Sciatic nerve (tissue), 2 donors: Measurements from ENCODE around the gene SH3RF1. TPM values are rescaled to one million over a fixed set of nuclear protein-coding genes. Genes with fewer than 3 reads are reported as not detected.

Source experiments
- ATAC-seq: fragments of 200-7000 bp; cut with Tn5 transposase; one replicate; pipeline ENCODE4 v1.9.1; 2020; ENCODE audit warnings: mild to moderate bottlenecking, moderate library complexity
- DNase-seq: peaks from one replicate; pipeline ENCODE4 v3.0.0-alpha.2; 2020; ENCODE audit warnings: low spot score
- intact Hi-C: fragments of 100-400 bp; cut with DNase I; formaldehyde crosslinking; loops from one replicate; pipeline ENCODE4 v1.14.2; 2022
- total RNA-seq: library from RNA; stranded (reverse); fragmentation: NEBNext Ultra II Directional; extraction: Animal tissue kit (Norgen Biotek cat#: 25700); gene quantifications from one replicate; pipeline ENCODE4 v1.2.1, GENCODE V29; 2021
- donor health status: DM: no; HTN: no; CAD: no.
- donor health status: DM: no; HTN: no; CAD: no.

Gene SH3RF1
- total RNA-seq, 1 donor from 2014 or later: 15.6 TPM

DNA sequence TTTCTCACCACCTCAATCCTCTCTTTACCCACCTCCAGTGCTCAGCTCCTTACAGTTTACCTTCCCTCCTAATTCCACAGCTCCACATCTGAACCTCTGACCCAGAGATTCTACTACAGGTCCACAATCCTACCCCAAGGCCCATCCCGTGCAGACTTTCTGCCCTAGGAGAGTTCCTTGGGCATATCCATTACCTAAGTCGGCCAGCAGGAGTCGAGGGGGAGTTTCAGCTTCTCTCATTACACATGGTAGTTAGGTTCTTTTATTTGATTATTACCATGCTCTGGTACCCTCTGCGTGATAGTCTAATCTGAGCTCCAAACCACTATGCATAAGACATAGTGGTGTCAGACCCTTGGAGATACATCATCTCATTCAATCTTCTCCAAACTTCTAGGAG lies 117.9 kb downstream of the SH3RF1 start:
- ATAC-seq: no peak
- intact Hi-C loops: no loop called here

DNA sequence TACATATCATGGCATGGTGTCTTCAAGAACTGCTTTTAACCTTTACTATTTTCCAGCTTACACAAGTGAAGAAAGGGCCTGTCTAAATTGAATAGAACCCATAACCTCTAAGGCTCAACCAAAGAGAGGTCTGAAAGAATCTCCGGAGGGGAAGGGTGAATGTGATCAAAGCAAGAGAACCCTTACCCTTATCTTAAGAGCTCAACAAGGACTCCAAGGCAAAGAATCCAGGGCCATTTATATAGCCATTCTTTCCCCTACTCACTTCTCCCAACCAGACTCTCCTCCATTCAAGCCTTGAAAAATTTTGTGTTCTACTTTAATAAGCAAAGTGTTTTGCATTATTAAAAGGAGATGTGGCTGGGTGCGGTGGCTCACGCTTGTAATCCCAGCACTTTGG lies 118.7 kb downstream of the SH3RF1 start:
- ATAC-seq (no peak), DNase-seq (no peak)
- intact Hi-C loops: no loop called here

More for the DNA sequence above, 117.9 kb downstream of the SH3RF1 start:
- no peak for DNase-seq

DNA sequence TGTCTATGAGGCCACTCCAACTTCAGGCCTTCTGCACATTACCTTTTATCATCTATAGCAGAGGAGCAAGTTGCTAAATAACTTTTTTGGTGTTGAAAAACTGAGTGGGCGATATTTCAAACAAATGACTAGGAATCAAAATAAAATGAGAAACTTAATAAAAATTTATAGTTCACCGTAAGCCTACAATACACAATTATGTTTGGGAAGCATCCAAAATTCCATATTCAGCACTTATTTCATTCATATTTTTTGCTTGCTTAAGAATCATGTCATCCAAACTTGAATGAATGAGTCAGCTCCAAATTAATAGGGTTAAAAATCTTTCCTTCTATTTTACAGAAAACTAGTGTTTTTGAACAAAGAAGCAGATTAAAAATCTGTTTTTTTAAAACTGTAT lies 119.1 kb downstream of the SH3RF1 start:
- ATAC-seq: no peak
- intact Hi-C loops: no loop called here
- no peak for DNase-seq

DNA sequence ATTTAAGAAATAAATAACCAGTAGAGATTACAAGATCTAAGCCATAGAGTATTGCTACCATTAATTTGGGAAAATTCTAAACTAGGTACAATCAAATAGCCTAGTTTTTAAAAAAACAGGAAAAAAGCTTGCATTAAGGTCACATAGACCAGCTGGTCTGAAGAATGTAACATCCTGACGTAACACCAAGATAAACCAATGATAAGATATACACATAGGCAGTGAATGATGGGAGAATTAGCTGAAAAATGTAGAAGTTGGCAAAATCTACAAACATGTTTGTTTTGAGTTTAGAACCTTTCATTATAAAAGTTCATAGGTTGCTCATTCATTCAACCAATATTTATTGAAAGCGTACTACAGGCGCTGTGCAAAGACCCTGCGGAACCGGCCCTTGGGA lies 120.0 kb downstream of the SH3RF1 start:
- no peak for DNase-seq
- intact Hi-C loops: no loop called here
- ATAC-seq: no peak

DNA sequence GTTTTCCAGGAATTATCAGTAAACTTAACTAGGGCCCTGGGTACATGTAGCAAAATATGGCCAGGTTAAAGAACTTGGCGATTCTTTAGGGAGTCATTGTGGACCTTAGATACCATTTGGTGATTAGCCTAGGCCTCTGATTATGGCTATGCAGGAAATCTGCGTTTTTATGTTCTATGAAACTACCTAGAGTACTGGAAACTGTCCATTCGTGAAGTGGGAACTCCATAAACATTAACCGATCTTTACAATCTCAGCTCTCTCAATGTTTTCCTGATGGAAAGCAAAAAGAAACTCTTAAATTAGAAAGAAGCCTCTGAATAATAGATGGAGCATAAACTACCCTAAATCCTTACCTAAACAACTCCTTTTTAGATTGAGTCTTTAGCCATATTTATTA lies 121.9 kb downstream of the SH3RF1 start:
- intact Hi-C loops: no loop called here
- DNase-seq (no peak), ATAC-seq (no peak)

DNA sequence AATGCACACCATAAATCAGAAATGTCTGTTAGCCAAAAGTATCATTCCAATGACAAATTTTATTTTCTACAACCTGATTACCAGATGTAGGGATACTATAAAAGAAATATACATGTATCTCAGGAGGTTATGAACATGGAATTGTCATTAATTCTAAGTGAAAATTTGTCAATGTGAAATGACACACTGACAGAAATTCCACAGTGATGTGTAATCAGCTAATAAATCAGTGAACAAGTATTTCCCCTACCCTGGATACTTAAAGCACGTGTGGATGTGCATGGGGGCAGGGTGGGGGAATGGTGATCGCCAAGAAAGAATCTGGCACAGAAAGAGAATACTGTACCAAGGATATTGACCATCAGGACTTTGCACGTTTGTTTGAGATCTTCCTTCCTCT lies 123.6 kb downstream of the SH3RF1 start:
- intact Hi-C loops: no loop called here
- no peak for ATAC-seq

DNA sequence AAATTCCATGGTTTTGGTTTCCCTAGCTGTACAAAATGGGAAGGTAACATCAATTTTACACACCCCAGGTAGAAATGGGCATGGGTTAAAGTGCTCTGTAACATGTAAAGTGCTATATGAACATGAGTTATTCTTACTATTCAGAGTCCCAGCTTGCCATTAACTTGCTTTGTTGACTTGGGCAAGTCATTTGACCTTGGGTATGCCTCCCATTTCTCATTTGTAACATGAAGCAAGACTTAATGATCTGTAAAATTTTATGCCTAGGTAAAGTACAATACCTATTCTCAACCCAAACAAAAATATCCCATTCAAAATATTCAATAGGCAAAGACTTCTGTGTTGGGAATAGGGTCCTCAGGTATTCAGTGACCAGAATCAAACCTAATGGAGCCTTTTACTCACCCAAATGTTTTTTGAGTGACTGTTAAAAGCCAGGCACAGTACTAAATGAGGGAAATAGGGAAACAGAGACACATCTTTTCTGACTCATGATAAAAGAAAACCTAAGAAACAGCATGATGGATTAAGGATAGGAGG lies 126.6 kb downstream of the SH3RF1 start:
- ATAC-seq (no peak), DNase-seq (no peak)
- intact Hi-C loops: no loop called here

More for the DNA sequence above, 123.6 kb downstream of the SH3RF1 start:
- no peak for DNase-seq

DNA sequence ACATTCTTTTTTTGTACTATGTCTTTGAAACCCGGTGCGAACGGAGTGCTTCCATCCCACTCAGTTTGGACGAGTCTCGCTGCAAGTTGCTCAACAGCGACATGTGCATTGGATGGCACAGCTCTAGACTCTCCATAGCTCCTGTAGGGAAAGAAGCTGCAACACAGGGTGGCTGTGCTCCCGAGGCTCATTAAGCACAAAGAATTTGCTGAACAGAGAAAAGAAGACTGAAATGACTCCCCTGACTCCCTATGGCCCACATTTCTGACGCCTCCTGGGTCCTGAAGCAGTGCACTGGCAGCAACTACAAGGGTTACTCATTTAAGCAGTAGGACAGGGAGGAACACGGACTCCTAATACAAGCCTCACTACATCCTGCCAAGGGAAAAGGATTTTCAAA lies 127.4 kb downstream of the SH3RF1 start:
- no peak for DNase-seq
- intact Hi-C loops: no loop called here
- ATAC-seq: no peak

DNA sequence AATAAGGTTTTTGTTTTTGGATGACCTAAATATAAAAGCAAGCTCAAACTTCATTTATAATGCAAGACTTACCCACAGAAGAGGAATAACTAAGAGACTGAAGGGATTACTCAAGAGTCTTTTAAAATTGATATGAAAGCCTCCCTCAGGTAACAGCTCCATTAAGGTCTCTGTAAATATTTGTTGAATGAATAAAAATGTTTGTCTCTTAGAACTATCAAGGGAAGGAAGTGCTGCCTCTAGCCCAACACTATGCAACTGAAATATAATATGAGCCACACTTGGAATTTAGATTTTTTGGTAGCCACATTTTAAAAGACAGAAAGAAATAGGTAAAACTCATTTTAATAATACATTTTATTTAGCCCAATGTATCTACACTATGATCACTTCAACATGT lies 127.8 kb downstream of the SH3RF1 start:
- intact Hi-C loops: no loop called here
- DNase-seq (no peak), ATAC-seq (no peak)

DNA sequence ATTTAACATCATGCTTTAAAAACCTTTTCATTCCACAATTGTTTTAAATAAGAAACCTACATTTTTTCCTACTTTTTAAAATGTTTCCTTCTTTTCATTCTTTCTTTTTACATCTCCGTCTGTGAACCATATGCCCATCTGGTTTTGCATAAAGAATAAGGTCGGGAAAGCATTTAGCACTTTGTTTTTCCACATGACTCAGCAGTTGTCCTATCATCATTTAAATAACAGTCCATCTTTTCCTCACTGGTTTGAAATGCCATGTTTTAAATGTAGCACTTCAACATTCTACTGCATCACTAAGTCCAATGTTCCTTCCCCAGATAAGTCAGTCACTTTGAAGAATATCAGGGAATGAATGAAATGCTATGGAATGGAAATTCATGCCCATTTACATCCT lies 128.4 kb downstream of the SH3RF1 start:
- ATAC-seq: no peak
- intact Hi-C loops: no loop called here
- no peak for DNase-seq

DNA sequence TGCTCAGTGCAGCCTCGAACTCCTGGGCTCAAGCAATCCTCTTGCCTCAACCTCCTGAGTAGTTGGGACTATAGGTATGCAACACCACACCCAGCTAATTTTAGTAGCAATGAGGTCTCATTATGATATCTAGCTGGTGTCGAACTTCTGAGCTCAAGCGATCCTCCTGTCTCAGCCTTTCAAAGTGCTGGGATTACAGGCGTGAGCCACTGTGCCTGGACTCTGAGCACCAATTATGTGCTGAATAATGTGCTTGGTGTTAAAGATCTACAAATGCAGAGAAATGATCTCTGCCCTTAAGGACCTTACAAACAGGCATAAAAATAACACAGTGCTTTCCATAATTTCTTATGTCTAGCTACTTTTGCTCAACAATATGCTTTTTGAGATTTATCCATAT lies 131.7 kb downstream of the SH3RF1 start:
- ATAC-seq (no peak), DNase-seq (no peak)
- intact Hi-C loops: no loop called here

DNA sequence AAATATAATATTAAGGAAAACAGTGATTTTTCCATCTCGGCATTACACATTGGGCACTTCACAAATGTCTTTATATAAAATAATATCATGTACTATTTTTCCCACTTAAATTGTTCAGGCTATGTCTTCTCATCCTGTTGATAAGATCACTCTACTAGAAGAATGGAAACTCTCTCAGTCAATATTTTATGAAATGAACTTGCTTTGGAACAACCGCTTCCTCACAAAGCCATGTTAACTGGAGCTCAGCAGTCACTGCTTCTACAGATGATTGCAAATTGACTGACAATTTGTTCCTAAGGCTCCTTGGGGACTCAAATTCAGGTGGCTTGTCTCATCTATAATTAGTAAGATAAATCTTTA lies 133.2 kb downstream of the SH3RF1 start:
- DNase-seq: no peak
- ATAC-seq: no peak
- intact Hi-C loops: no loop called here

DNA sequence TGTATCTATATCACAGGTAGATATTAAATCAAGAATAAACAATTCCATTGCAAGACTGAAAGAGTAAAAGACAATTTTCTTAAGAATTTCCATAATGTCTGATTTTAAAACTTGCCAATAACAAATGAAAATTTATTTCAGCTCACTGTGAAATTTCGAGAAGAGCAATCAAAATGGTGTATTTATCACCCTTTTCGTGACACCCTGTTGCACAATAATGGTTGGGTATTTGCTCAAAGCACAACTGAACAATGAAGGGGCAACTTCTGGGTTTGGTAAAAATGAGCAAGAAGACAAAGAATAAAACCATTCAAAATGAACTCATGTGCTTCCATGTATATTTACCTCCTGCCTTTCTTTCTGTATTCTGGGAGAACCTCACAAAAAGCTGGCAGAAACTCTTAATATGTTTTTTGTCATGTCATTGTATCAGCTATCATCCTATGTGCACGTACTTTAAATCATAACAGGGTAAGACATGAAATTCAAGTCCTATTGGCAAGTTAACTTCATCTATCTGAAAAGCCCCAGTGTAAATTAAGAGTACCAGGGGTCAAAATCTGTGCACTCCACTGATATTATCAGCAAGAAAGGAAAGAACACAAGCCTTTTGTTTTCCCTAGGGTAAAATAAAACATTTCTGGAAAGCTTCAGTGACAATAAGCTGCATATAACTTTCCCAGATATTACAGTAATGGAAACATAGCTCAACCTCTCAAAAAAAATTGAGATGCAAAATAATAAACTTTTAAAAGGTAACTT lies 133.8 kb downstream of the SH3RF1 start:
- DNase-seq (no peak), ATAC-seq (no peak)

DNA sequence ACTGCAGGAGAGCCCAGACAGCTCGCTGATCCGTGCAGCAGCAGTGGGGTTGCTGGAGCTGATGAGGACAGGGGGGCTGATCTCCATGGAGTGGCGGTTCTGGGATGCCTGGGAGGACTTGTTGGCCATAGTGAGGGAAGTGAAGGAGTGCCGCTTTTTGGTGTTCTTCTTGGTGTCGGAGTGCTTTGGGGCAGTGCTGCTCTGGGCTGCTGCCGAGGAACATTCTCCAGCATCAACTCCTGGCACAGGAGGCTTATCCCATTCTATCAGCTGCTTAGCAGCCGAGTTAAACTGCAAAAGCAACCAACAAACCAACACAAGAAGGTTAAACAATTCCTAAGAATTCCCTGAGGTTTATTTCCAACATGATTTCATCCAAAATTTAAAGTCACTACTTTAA lies 134.4 kb downstream of the SH3RF1 start:
- intact Hi-C loops: no loop called here
- no peak for DNase-seq
- no peak for ATAC-seq

More for the DNA sequence above, 133.8 kb downstream of the SH3RF1 start:
- intact Hi-C loops: no loop called here

DNA sequence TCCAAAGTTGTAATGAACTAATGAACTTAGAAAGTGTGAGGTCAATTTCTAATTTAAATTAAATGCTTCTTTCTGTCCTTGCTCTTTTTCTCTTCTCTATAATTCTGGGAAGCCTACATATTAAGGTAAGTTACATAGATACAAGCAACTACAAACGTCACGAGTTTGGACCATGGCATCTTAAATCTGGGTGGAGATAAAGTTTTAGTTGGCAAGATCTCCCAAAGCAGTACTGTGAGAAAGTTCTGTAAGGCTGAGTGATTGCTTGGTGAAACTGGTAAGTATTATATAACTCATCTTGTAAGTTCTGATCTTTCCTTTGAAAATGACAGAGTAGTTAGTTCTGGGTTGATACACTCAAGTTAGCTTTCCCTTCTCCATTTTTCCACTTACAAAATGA lies 135.0 kb downstream of the SH3RF1 start:
- ATAC-seq (no peak), DNase-seq (no peak)
- intact Hi-C loops: no loop called here

DNA sequence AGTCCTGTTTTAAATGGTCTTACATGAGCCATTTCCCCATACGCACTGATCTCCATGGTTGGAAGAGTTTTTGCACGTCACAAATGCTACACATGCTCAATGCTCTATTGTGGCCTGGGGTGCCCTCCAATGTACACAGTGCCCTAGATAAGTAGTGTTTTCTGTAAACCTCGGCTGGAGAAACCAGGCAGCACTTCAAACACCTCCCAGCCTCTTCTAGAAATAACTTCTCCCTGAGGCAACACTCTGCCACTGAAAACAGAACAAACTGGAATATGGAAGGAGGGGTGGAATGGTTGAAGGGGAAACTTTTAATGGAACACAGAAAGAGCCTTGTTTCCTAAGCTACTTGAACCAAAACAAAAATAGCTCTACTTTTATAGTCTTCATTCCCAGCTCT lies 136.8 kb downstream of the SH3RF1 start:
- ATAC-seq (no peak), DNase-seq (no peak)
- intact Hi-C loops: no loop called here

DNA sequence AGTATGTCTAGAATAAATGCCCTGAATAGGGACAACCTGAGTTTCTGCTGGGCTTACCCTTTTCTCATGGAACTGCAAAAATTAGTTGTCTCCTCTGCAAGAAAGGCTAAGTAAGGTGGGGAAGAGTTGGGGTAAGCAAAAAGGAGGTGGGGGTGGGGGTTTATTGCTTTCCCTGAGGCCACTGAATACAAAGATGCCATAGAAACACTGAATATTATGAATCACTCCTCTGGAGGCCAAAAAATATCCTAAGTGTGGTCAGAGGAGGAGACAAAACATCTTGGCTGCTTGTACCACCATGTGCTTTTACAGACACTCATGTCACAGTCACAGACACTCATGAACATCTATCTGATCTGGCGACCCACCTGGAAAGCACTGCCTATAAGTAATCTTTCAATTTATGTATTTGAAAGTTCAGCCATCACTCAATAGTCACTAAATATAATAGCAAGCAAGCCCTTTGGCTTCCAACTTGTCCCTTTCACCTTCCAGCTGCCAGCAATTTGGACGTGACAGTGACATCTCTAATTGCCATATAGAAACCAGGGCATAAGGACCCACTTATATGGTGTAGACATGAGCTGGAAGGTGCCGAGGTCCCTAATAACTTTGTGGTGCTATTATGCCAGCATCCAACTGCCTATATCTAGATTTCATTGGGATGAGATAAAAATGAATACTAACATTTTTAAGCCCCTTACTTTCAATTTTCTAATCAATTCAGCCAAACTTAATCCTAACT lies 138.0 kb downstream of the SH3RF1 start:
- ATAC-seq: no peak
- intact Hi-C loops: no loop called here
- no peak for DNase-seq

DNA sequence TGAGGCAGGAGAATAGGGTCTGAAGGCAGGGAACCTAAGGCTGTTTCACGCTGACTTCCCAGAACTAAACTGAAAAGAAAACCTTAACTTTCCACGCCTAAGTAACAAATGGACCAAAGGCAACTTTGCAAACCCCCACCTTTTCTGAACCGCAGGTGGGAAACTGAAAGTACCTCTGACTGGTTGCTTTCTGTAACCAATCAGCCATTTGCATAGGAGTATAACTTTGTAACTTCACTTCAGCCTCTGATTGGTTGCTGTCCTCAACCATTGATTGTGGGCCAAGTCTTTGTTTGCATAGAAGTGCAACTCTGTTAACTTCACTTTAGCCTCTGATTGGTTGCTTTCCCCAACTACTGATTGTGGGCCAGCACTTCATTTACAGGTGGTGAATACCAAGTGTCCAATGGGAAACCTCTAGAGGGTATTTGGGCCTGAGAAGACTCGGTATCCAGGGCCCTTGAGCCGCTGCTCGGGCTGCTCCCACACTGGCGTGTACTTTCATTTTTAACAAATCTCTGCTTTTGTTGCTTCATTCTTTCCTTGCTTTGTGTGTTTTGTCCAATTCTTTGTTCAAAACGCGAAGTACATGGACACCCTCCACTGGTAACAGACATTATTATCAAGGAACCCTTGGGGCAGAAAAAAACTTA lies 139.1 kb downstream of the SH3RF1 start:
- ATAC-seq (no peak), DNase-seq (no peak)
- intact Hi-C loops: no loop called here

DNA sequence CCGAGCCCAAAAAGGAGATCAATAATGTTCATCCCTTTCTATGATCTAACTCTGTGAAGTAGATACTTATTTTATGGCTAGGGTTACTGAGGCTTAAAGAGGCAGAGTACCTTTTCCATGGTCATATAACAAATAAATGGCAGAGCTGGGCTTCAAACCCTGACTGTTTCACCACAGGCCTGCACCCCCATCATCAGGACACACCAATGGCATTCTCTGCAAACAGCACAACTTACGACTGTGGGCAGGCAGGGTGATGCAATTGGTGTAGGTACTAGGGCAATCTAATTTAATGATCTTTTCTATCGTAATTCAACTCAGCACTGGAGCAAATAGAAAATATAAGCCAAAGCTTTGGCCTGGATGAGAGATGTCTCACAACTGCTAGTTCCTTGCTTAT lies 141.9 kb downstream of the SH3RF1 start:
- DNase-seq (no peak), ATAC-seq (no peak)
- intact Hi-C loops: no loop called here

DNA sequence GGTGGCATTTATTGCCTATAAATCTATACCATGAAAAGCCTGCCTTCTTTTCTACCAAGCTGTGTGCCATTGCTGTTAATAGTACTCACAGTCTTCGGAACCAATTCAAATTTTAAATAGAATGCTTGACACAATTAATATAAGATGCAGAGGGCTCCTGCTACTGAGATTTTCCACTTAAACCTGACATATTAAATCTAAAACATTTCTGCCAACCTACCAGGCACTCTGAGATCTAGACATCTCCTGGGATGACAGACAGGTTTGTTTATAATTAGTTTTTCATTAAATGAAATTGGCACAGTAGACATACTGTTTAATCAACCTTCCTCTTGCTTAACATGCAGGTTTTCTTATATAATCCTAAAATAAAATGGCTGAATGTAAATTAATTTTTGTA lies 143.4 kb downstream of the SH3RF1 start:
- ATAC-seq (no peak), DNase-seq (no peak)
- intact Hi-C loops: no loop called here
